Neuronal stem cell (in vitro differentiated cells): ENCODE measurements around the gene GDPD5.

Experiments used
- DNase-seq: peaks from one replicate; pipeline ENCODE4 v3.0.0-alpha.2; 2013; ENCODE audit warnings: low spot score
- H2AFZ ChIP-seq: one replicate; pipeline ENCODE4 v1.6.1; 2013; ENCODE audit warnings: mild to moderate bottlenecking, low read length, inconsistent platforms
- H2AK5ac ChIP-seq: 2 replicates; pipeline ENCODE4 v1.6.1; 2013; ENCODE audit warnings: low read depth, mild to moderate bottlenecking, inconsistent platforms, low read length, moderate library complexity, mixed read lengths
- H2BK120ac ChIP-seq: 2 replicates; pipeline ENCODE4 v1.6.1; 2013; ENCODE audit warnings: low read depth, mild to moderate bottlenecking, inconsistent platforms, low read length, moderate library complexity, mixed read lengths
- H2BK12ac ChIP-seq: one replicate; pipeline ENCODE4 v1.6.1; 2013; ENCODE audit warnings: low read length, inconsistent platforms
- H2BK15ac ChIP-seq: 2 replicates; pipeline ENCODE4 v1.6.1; 2013; ENCODE audit warnings: mild to moderate bottlenecking, low read length, inconsistent platforms, mixed read lengths
- H2BK5ac ChIP-seq: one replicate; pipeline ENCODE4 v1.6.1; 2013; ENCODE audit warnings: inconsistent platforms, mild to moderate bottlenecking, low read length, moderate library complexity
- H3K14ac ChIP-seq: one replicate; pipeline ENCODE4 v1.6.1; 2013; ENCODE audit warnings: low read length, inconsistent platforms
- H3K18ac ChIP-seq: 2 replicates; pipeline ENCODE4 v1.6.1; 2013; ENCODE audit warnings: low read length, inconsistent platforms
- H3K23ac ChIP-seq: 2 replicates; pipeline ENCODE4 v1.6.1; 2013; ENCODE audit warnings: low read depth, mild to moderate bottlenecking, mixed read lengths, low read length, inconsistent platforms; ENCODE audit not compliant: poor library complexity
- H3K27ac ChIP-seq: replicated peaks from 3 replicates; pipeline ENCODE4 v1.5.1; 2013; ENCODE audit warnings: low read length, inconsistent platforms
- H3K27me3 ChIP-seq, 3 experiments: 2 replicates each; pipeline ENCODE4 v1.6.1; 2013; ENCODE audit warnings: low read length in 3 of 3, mild to moderate bottlenecking in 2 of 3, inconsistent platforms in 1 of 3, low read depth in 1 of 3, mixed read lengths in 1 of 3, moderate library complexity in 1 of 3; ENCODE audit not compliant: control insufficient read depth in 3 of 3, insufficient read depth in 3 of 3
- H3K36me3 ChIP-seq, 2 donors: replicated peaks in 1 of 2; 2 replicates each; pipeline ENCODE4 v1.6.1; 2013; ENCODE audit warnings: low read length in 2 of 2; ENCODE audit not compliant: control insufficient read depth in 2 of 2, insufficient read depth in 2 of 2
- H3K4ac ChIP-seq: 2 replicates; pipeline ENCODE4 v1.6.1; 2013; ENCODE audit warnings: inconsistent platforms, mild to moderate bottlenecking, low read length, moderate library complexity
- H3K4me1 ChIP-seq, 2 donors: 1 replicate in 1 of 2; 2 replicates in 1 of 2; pipeline ENCODE4 v1.6.1; 2013; ENCODE audit warnings: low read length in 2 of 2, low read depth in 1 of 2; ENCODE audit not compliant: control insufficient read depth in 2 of 2, insufficient read depth in 1 of 2
- H3K4me2 ChIP-seq: one replicate; pipeline ENCODE4 v1.6.1; 2013; ENCODE audit warnings: mild to moderate bottlenecking, low read length, inconsistent platforms; ENCODE audit not compliant: insufficient read depth, poor library complexity, severe bottlenecking
- H3K4me3 ChIP-seq, 2 donors: 2 replicates each; pipeline ENCODE4 v1.5.1; 2013; ENCODE audit warnings: low read length in 2 of 2, mild to moderate bottlenecking in 2 of 2, inconsistent platforms in 1 of 2, moderate library complexity in 1 of 2
- H3K79me1 ChIP-seq: one replicate; pipeline ENCODE4 v1.6.1; 2013; ENCODE audit warnings: low read depth, mild to moderate bottlenecking, inconsistent platforms, low read length, moderate library complexity
- H3K9ac ChIP-seq: one replicate; pipeline ENCODE4 v1.6.1; 2013; ENCODE audit warnings: mild to moderate bottlenecking, low read depth, low read length, inconsistent platforms; ENCODE audit not compliant: poor library complexity
- H3K9me3 ChIP-seq, 2 donors: replicated peaks in 1 of 2; 2 replicates each; pipeline versions ENCODE3 to v1.6.1; 2013; ENCODE audit warnings: low read length in 2 of 2, mild to moderate bottlenecking in 2 of 2, inconsistent platforms in 1 of 2, low read depth in 1 of 2, mixed read lengths in 1 of 2, moderate library complexity in 1 of 2; ENCODE audit not compliant: control insufficient read depth in 2 of 2, insufficient read depth in 1 of 2
- H4K8ac ChIP-seq: one replicate; pipeline ENCODE4 v1.6.1; 2013; ENCODE audit warnings: low read depth, mild to moderate bottlenecking, inconsistent platforms, low read length, moderate library complexity
- H4K91ac ChIP-seq: one replicate; pipeline ENCODE4 v1.6.1; 2013; ENCODE audit warnings: low read length, low read depth, mild to moderate bottlenecking, inconsistent platforms; ENCODE audit not compliant: poor library complexity
- WGBS, 2 donors: extraction: QIAGEN DNeasy Blood & Tissue Kit; methylation state at CpG; one replicate each; pipeline ENCODE4 v1.1.7; 2013; ENCODE audit warnings: missing lambda C conversion rate in 2 of 2, mixed read lengths in 1 of 2; ENCODE audit not compliant: insufficient read length in 2 of 2, insufficient replicate concordance in 1 of 2; ENCODE audit errors: extremely low coverage in 2 of 2; 5-methylcytosine and 5-hydroxymethylcytosine counted together

Gene GDPD5

GRCh38 chr11:75478783-75479596 is 46.8 kb downstream of the GDPD5 start:
- no peak overlapping the region for H2BK120ac ChIP-seq
- DNase-seq: no peak
- H4K91ac ChIP-seq: no peak overlapping the region
- no peak overlapping the region for H3K4me3 ChIP-seq
- no peak overlapping the region for H2AK5ac ChIP-seq
- no peaks in the 10 kb centered on the region for H3K36me3 ChIP-seq
- H3K18ac ChIP-seq: peak overlapping the region; percentile 58
- H3K79me1 ChIP-seq: no peaks in the 10 kb centered on the region
- no peak overlapping the region for H4K8ac ChIP-seq
- H2BK5ac ChIP-seq: no peak overlapping the region
- no CpG with 5 or more reads among the region's 5 CpGs for WGBS, 2 donors
- H3K27me3 ChIP-seq: peaks cover 0 to 5% (median 0%) of the 10 kb centered on the region in 3 experiments
- no peak overlapping the region for H2BK12ac ChIP-seq
- peak overlapping the region; percentile 66 for H3K4ac ChIP-seq
- no peak overlapping the region for H3K27ac ChIP-seq
- H2BK15ac ChIP-seq: peak overlapping the region; percentile 16
- no peak overlapping the region for H2AFZ ChIP-seq
- no peak overlapping the region for H3K4me2 ChIP-seq
- H3K9me3 ChIP-seq: no peaks in the 10 kb centered on the region
- peak overlapping the region; percentile 19 for H3K23ac ChIP-seq
- no peak overlapping the region for H3K9ac ChIP-seq
- no peak overlapping the region for H3K14ac ChIP-seq
- peaks cover 7 to 18% of the 10 kb centered on the region in 2 donors for H3K4me1 ChIP-seq

DNA sequence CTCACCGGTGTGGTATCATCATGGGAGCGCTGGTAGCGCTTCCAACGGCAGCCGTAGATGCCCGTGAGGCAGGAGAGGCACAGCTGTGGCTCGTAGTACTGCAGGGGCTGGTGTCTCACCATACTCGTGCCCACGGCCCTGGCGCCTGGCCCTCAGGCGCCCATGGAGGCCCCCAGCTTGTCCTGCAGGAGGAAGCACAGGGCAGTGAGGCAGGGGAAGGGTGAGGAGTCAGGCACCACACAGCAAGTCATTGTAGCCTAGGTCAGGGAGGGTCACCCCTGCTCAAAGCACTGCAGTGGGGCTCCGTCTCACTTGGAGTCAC is 48.2 kb downstream of the GDPD5 start:
- Histone ChIP-seq H3K27ac (no peak overlapping the region), H2BK15ac (no peak overlapping the region), H4K91ac (no peak overlapping the region), H2AK5ac (peak overlapping the region; percentile 47), H2BK120ac (no peak overlapping the region), H3K4me3 (no peak overlapping the region), H2BK5ac (no peak overlapping the region), H3K4ac (no peak overlapping the region), H3K4me1 (peaks cover 7 to 18% of the 10 kb centered on the region in 2 donors), H2AFZ (no peak overlapping the region), H3K14ac (peak overlapping the region; percentile 3), H3K9ac (no peak overlapping the region), H3K23ac (no peak overlapping the region), H3K9me3 (no peaks in the 10 kb centered on the region), H4K8ac (no peak overlapping the region), H2BK12ac (no peak overlapping the region), H3K4me2 (no peak overlapping the region), H3K27me3 (peaks cover 0 to 7% (median 0%) of the 10 kb centered on the region in 3 experiments), H3K36me3 (no peaks in the 10 kb centered on the region), H3K18ac (no peak overlapping the region), H3K79me1 (no peaks in the 10 kb centered on the region)
- DNase-seq: no peak
- no CpG with 5 or more reads among the region's 12 CpGs for WGBS, 2 donors

DNA sequence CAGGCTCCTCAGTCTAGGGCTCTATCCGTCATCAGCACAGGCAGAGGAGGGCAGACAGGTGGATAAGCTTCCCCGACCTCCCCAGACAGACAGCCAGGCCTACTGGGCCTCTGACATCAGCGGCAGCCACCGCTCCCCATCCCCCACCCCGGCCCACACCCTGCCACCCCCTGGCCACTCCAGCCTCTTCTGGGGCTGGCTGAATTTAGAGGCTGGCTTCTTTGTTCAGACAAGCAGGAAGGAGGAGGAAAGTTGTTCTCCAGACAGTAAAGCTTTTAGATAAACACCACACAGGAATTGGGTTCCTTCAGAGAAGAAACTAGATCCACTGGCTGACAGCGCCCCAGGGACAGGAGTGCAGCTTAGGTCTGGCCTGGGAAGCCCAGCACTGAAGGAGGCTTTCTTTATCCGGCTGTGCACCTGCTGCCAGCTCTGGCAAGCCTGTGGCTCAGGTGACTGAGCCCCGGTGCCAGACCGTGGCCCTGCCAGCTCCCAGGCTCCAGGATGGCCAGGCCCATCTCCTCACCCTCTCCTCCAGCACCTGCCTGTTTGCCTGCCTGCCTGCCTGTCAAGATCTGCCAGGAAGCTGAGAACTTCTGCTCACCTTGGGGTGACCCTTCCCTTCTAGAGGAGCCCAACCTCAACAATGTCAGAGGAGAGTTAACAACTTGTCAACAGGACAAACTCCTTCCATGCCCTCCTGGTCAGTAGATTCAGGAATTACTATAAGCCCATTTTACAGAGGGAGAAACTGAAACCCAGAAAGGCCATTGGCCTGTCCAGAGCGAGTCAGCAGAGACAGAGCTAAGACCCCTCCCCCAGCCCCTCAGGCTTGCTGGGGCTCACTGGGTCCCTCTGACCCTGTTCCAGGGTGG is 48.8 kb downstream of the GDPD5 start:
- Histone ChIP-seq H3K4ac (no peak overlapping the region), H3K9ac (no peak overlapping the region), H3K36me3 (no peaks in the 10 kb centered on the region), H2BK5ac (no peak overlapping the region), H3K9me3 (no peaks in the 10 kb centered on the region), H3K14ac (peak overlapping the region; percentile 3), H3K4me2 (no peak overlapping the region), H2AFZ (peak overlapping the region; percentile 48), H2BK120ac (no peak overlapping the region), H3K18ac (peak overlapping the region; percentile 7), H4K91ac (no peak overlapping the region), H4K8ac (no peak overlapping the region), H3K23ac (no peak overlapping the region), H2BK15ac (no peak overlapping the region), H3K4me3 (no peak overlapping the region), H2AK5ac (peak overlapping the region; percentile 82), H3K4me1 (peaks cover 7 to 20% of the 10 kb centered on the region in 2 donors), H3K79me1 (no peaks in the 10 kb centered on the region), H3K27me3 (peaks cover 0 to 3% (median 0%) of the 10 kb centered on the region in 3 experiments), H3K27ac (no peak overlapping the region), H2BK12ac (no peak overlapping the region)
- DNase-seq: no peak
- WGBS, 2 donors: no CpG with 5 or more reads among the region's 10 CpGs
